ENCODE measurements around the gene EXOC7. TPM values are rescaled to one million over a fixed set of nuclear protein-coding genes. Genes with fewer than 3 reads are reported as not detected.
A peak's percentile ranks its signal among the peaks of the same experiment; 100 is the strongest.

Gene EXOC7
- total and polyA plus RNA-seq, 8 donors = 31.8 to 280 (median 68.1) TPM

- 16 to 24% (median 18%) methylated on average over 11 to 12 of the region's 12 CpGs for WGBS, 5 donors
- intact Hi-C loops (cut with DNase I; ENCODE audit: low total_unique reads) = no loop called here
- Histone ChIP-seq H3K4me3 (no peak overlapping the region), H3K9me3 (no peaks in the 10 kb centered on the region), H3K27ac (no peak overlapping the region), H3K36me3 (peaks cover 4 to 7% (median 6%) of the 10 kb centered on the region in 4 donors), H3K27me3 (peaks cover 40 to 75% (median 66%) of the 10 kb centered on the region in 3 donors), H3K4me1 (peaks cover 38 to 64% (median 56%) of the 10 kb centered on the region in 4 donors)
- TF ChIP-seq CTCF (IDR thresholded peaks at IDR 0.05) (no peak), EP300 (IDR thresholded peaks at IDR 0.05) (no peak), POLR2AphosphoS5 (IDR thresholded peaks at IDR 0.05) (no peak), POLR2A (IDR thresholded peaks at IDR 0.05) (no peak)
- DNase-seq = no peak
Measured at GRCh38 chr17:76077584-76078110, 25.9 kb downstream of the EXOC7 start.

- H3K27ac ChIP-seq = no peak overlapping the region
- H3K4me1 ChIP-seq = peaks cover 38 to 64% (median 58%) of the 10 kb centered on the region in 4 donors
- DNase-seq = peak in 1 of 2 donors; percentile 71
- no peaks in the 10 kb centered on the region for H3K36me3 ChIP-seq
- H3K4me3 ChIP-seq = peak overlapping the region in 2 of 4 donors; percentile 15 to 23
- TF ChIP-seq POLR2A (IDR thresholded peaks at IDR 0.05) (no peak), EP300 (IDR thresholded peaks at IDR 0.05) (no peak)
- WGBS, 5 donors = 5 to 7% (median 6%) methylated on average over 46 to 82 of the region's 82 CpGs
- intact Hi-C loops (cut with DNase I; ENCODE audit: low total_unique reads) = no loop called here
- H3K9me3 ChIP-seq = no peaks in the 10 kb centered on the region
- peaks cover 40 to 75% (median 66%) of the 10 kb centered on the region in 3 donors for H3K27me3 ChIP-seq
Measured at GRCh38 chr17:76076765-76077583, 26.6 kb downstream of the EXOC7 start.

- intact Hi-C loops (cut with DNase I; ENCODE audit: low total_unique reads) = no loop called here
- Histone ChIP-seq H3K27me3 (peaks cover 40 to 75% (median 66%) of the 10 kb centered on the region in 3 donors), H3K4me3 (peak overlapping the region in 2 of 4 donors; percentile 15 to 23), H3K27ac (no peak overlapping the region), H3K36me3 (no peaks in the 10 kb centered on the region), H3K4me1 (peaks cover 42 to 70% (median 63%) of the 10 kb centered on the region in 4 donors), H3K9me3 (no peaks in the 10 kb centered on the region)
- 3 to 15% (median 6%) methylated on average over 21 to 41 of the region's 41 CpGs for WGBS, 5 donors
- DNase-seq = no peak
- no peak for TF ChIP-seq POLR2AphosphoS5 (IDR thresholded peaks at IDR 0.05)
- no peak for TF ChIP-seq CTCF (IDR thresholded peaks at IDR 0.05)
- no peak for TF ChIP-seq POLR2A (IDR thresholded peaks at IDR 0.05)
- no peak for TF ChIP-seq EP300 (IDR thresholded peaks at IDR 0.05)
Measured at GRCh38 chr17:76076146-76076764, 27.3 kb downstream of the EXOC7 start.

- Histone ChIP-seq H3K4me3 (peak overlapping the region in 3 of 4 donors; percentile 1 to 36 (median 12)), H3K27me3 (peaks cover 40 to 73% (median 66%) of the 10 kb centered on the region in 3 donors), H3K4me1 (peaks cover 49 to 75% (median 68%) of the 10 kb centered on the region in 4 donors), H3K36me3 (peaks cover 0 to under 1% (median 0%) of the 10 kb centered on the region in 4 donors), H3K9me3 (no peaks in the 10 kb centered on the region), H3K27ac (no peak overlapping the region)
- intact Hi-C loops (cut with DNase I; ENCODE audit: low total_unique reads) = no loop called here
- no peak for TF ChIP-seq CTCF (IDR thresholded peaks at IDR 0.05)
- TF ChIP-seq POLR2AphosphoS5 (IDR thresholded peaks at IDR 0.05) = no peak
- no peak for TF ChIP-seq POLR2A (IDR thresholded peaks at IDR 0.05)
- no peak for TF ChIP-seq EP300 (IDR thresholded peaks at IDR 0.05)
- peak in 1 of 2 donors; percentile 53 for DNase-seq
- 3 to 7% (median 7%) methylated on average over 40 to 48 of the region's 48 CpGs for WGBS, 5 donors
Measured at GRCh38 chr17:76075364-76076145, 28.0 kb downstream of the EXOC7 start.
